Tibial artery (tissue), 4 donors: Measurements from ENCODE around the gene VPS36.
A peak's percentile ranks its signal among the peaks of the same experiment; 100 is the strongest.

Source experiments
- DNase-seq, 2 donors: peaks; one replicate each; pipeline ENCODE4 v3.0.0-alpha.2; 2019
- H3K27ac ChIP-seq, 2 donors: fragments of 200-600 bp; sonication (generic) in 1 of 2; 1 replicate in 1 of 2; 2 replicates in 1 of 2; pipeline ENCODE4 v1.5.1; 2018 to 2019; ENCODE audit warnings: mild to moderate bottlenecking in 1 of 2
- H3K27me3 ChIP-seq, 2 donors: fragments of 200-600 bp; sonication (generic) in 1 of 2; one replicate each; pipeline versions ENCODE4 v1.5.1 to v1.6.0; 2016 to 2019
- H3K36me3 ChIP-seq, 3 donors: fragments of 200-600 bp; sonication (generic) in 2 of 3; one replicate each; pipeline ENCODE4 v1.5.1; 2016 to 2019; ENCODE audit warnings: mild to moderate bottlenecking in 2 of 3
- H3K4me1 ChIP-seq, 4 donors: fragments of 200-600 bp; sonication (generic) in 2 of 4; 1 replicate in 3 of 4; 2 replicates in 1 of 4; pipeline ENCODE4 v1.5.1; 2016 to 2019
- H3K4me3 ChIP-seq, 2 donors: fragments of 200-600 bp; sonication (generic) in 1 of 2; 1 replicate in 1 of 2; 2 replicates in 1 of 2; pipeline ENCODE4 v1.5.1; 2018 to 2019; ENCODE audit warnings: mild to moderate bottlenecking in 2 of 2
- H3K9me3 ChIP-seq, 3 donors: fragments of 200-600 bp; sonication (generic) in 1 of 3; one replicate each; pipeline ENCODE4 v1.5.1; 2016 to 2019
- intact Hi-C: fragments of 100-400 bp; cut with DNase I; formaldehyde crosslinking; loops from one replicate; pipeline ENCODE4 v1.15.0; 2023; ENCODE audit warnings: low total_unique reads
- TF ChIP-seq, protein P1 (sequence below), 2 experiments: fragments of 200-600 bp in 1 of 2; fragments of 450-650 bp in 1 of 2; IDR thresholded peaks; one replicate each; pipeline ENCODE4 v1.5.1; 2017 to 2019; ENCODE audit warnings: antibody characterized with exemption in 2 of 2, mild to moderate bottlenecking in 1 of 2, moderate library complexity in 1 of 2

Gene VPS36

DNA sequence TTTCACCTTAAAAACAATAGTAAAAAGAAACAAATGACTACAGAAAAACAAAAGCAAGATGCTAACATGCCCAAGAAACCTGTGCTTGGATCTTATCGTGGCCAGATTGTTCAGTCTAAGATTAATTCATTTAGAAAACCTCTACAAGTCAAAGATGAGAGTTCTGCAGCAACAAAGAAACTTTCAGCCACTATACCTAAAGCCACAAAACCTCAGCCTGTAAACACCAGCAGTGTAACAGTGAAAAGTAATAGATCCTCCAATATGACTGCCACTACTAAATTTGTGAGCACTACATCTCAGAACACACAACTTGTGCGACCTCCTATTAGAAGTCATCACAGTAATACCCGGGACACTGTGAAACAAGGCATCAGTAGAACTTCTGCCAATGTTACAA, 10.8 kb upstream of the VPS36 start:
- Histone ChIP-seq H3K4me3 (no peak overlapping the region), H3K27me3 (no peaks in the 10 kb centered on the region), H3K4me1 (peaks cover 0 to 2% (median under 1%) of the 10 kb centered on the region in 4 donors), H3K9me3 (no peaks in the 10 kb centered on the region), H3K27ac (no peak overlapping the region), H3K36me3 (peaks cover 0 to 18% (median 0%) of the 10 kb centered on the region in 3 donors)
- DNase-seq, result no peak
- intact Hi-C loops, result no loop called here
- TF ChIP-seq, protein P1, sequence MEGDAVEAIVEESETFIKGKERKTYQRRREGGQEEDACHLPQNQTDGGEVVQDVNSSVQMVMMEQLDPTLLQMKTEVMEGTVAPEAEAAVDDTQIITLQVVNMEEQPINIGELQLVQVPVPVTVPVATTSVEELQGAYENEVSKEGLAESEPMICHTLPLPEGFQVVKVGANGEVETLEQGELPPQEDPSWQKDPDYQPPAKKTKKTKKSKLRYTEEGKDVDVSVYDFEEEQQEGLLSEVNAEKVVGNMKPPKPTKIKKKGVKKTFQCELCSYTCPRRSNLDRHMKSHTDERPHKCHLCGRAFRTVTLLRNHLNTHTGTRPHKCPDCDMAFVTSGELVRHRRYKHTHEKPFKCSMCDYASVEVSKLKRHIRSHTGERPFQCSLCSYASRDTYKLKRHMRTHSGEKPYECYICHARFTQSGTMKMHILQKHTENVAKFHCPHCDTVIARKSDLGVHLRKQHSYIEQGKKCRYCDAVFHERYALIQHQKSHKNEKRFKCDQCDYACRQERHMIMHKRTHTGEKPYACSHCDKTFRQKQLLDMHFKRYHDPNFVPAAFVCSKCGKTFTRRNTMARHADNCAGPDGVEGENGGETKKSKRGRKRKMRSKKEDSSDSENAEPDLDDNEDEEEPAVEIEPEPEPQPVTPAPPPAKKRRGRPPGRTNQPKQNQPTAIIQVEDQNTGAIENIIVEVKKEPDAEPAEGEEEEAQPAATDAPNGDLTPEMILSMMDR (IDR thresholded peaks at IDR 0.05), result no peak

DNA sequence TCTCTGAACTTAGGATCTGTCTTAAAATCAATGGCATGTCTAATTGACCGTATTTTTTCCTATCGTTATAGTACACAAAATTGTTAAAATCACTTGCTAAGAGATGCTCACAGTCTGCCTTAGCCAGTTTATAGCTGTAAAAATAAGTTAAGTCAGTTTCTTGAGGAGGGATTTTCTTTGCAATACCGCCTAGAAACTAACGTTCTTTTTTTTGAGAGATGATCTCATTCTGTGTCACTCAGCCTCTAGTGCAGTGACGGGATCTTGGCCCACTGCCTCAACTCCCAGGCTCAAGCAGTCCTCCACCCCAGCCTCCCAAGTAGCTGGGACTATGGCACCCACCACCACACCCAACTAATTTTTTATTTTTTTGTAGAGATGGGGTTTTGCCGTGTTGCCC, 9.2 kb upstream of the VPS36 start:
- TF ChIP-seq, protein P1 (IDR thresholded peaks at IDR 0.05), result no peak
- DNase-seq, result no peak
- H3K36me3 ChIP-seq, result peaks cover 0 to 18% (median 0%) of the 10 kb centered on the region in 3 donors
- H3K4me3 ChIP-seq, result no peak overlapping the region
- no peak overlapping the region for H3K27ac ChIP-seq
- no peaks in the 10 kb centered on the region for H3K9me3 ChIP-seq
- H3K4me1 ChIP-seq, result peaks cover 0 to 7% (median 2%) of the 10 kb centered on the region in 4 donors
- intact Hi-C loops, result loop anchor here (10.0 kb wide), 1 partner anchor 655 kb away; the partner anchor contains the start of gene DHRS12
- no peaks in the 10 kb centered on the region for H3K27me3 ChIP-seq

DNA sequence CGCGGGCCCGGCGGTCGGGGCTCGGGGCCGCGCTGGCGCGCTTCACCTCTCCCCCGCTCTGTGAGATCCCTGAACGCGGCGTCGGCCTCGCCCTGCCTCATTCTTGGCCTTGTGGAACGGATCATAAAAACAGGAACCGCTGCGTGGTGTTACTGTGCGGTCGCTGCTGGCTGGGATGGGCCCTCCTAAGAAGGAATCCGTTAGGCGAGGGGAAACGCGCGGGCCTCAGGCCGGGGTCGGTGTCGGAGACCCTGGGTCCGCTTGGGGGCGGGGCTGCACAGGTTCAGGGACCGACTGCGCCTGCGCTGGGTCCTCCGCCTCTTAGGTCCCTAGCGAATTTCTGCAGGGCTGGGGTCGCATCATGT, 5.2 kb upstream of the VPS36 start:
- no peaks in the 10 kb centered on the region for H3K9me3 ChIP-seq
- peak; percentile 49 to 74 for DNase-seq
- peak overlapping the region; percentile 66 to 75 for H3K4me3 ChIP-seq
- intact Hi-C loops, result loop anchor here (10.0 kb wide), 1 partner anchor 651 kb away; the partner anchor contains the start of gene DHRS12
- peaks cover 0 to 17% (median 9%) of the 10 kb centered on the region in 4 donors for H3K4me1 ChIP-seq
- H3K27me3 ChIP-seq, result no peaks in the 10 kb centered on the region
- TF ChIP-seq, protein P1 (IDR thresholded peaks at IDR 0.05), result no peak
- peak overlapping the region; percentile 79 to 83 for H3K27ac ChIP-seq
- no peaks in the 10 kb centered on the region for H3K36me3 ChIP-seq

DNA sequence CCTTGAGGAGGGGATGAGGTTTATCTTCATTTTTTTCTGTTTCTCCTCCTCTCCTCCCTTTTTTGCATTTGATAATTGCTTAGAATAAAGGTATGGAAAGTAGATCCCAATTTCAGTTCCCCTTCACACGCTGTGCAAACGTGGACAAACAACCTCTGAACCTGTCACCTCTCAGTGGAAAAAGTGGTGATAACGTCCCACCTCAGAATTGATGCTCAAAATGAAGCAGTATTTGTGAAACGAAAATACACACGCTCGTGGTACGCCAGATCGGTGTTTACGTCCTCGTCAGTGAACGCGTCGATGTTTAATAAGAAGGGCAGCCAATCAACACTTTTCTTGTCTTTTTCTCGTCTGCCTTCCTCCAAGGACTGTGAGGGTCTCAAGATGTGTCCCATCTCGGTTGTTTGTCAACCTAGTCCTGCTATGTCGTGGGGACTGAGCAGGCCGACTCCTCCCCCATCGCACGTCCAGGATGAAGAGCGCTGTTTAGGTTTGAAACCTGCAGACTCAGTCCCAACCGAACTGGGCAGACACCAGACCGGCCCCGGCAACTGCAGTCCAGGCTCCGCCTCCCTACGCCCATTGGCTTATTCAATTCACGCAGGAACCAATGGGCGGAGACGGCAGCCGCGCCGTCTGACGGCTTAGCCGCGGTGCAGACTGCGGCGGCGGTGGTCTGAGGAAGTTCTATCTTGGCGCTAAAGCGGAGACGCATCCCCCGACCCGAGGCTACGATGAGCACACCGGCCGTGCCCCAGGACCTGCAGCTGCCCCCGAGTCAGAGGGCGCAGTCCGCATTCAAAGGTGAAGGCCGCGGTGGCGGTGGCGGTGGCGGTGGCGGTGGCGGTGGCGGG, 4.6 kb upstream of the VPS36 start, which contains the start of gene CKAP2:
CKAP2 (plus strand) TSS at position 659 of the 857 bp plus-strand sequence; CDS start at position 738, 79 bp downstream.
- peak; percentile 93 to 96 for DNase-seq

DNA sequence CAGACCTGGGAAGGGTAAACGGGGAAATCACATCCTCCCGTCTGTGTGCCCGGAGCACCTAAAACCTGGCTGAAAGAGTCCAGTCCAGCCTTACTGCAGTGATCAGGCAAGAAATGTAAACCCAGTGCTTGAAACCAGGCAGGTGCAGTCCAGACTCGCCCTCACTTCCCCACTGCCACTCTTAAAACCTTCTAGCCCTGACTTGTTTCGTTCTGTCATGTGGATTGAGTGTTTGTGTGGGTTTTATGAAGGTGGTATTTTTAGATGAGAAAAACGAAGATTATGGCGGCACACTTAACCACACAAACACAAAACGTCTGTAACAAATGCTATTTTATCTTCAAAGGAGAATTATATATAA, 4.0 kb upstream of the VPS36 start:
- Histone ChIP-seq H3K27me3 (no peaks in the 10 kb centered on the region), H3K4me1 (peaks cover 0 to 19% (median 9%) of the 10 kb centered on the region in 4 donors), H3K9me3 (no peaks in the 10 kb centered on the region), H3K36me3 (no peaks in the 10 kb centered on the region), H3K4me3 (peak overlapping the region; percentile 66 to 75), H3K27ac (peak overlapping the region; percentile 79 to 83)
- DNase-seq, result no peak
- intact Hi-C loops, result loop anchor here (5.0 to 10.0 kb wide), 2 partner anchors 442 to 650 kb away; partner anchors contain the start of genes ALG11, ATP7B and DHRS12
- TF ChIP-seq, protein P1 (IDR thresholded peaks at IDR 0.05), result no peak

More for the DNA sequence above, 4.6 kb upstream of the VPS36 start, which contains the start of gene CKAP2:
- intact Hi-C loops, result loop anchor here (5.0 to 10.0 kb wide), 2 partner anchors 443 to 650 kb away; partner anchors contain the start of genes ALG11, ATP7B and DHRS12
- H3K4me1 ChIP-seq, result peaks cover 0 to 19% (median 9%) of the 10 kb centered on the region in 4 donors
- H3K4me3 ChIP-seq, result peak within 1 kb of the TSS; percentile 66 to 75
- H3K27ac ChIP-seq, result peak within 1 kb of the TSS; percentile 79 to 83
- H3K36me3 ChIP-seq, result no peaks in the 10 kb centered on the region
- TF ChIP-seq, protein P1 (IDR thresholded peaks at IDR 0.05), result no peak
- no peaks in the 10 kb centered on the region for H3K9me3 ChIP-seq
- H3K27me3 ChIP-seq, result no peaks in the 10 kb centered on the region
